GM12878 (cell line): ENCODE results near the gene CSAD. TPM values are rescaled to one million over a fixed set of nuclear protein-coding genes. Genes with fewer than 3 reads are reported as not detected.

Experiments used
- ATAC-seq: fragments of 200-7000 bp; cut with Tn5 transposase; 3 replicates; pipeline ENCODE4 v1.9.1; 2020; ENCODE audit warnings: mild to moderate bottlenecking, moderate library complexity
- BruUV-seq: library from RNA; stranded (reverse); fragments of 400-500 nt; replicated peaks from 2 replicates; lab custom pipeline; 2021; lab: Mats Ljungman, UMichigan
- CTCF ChIA-PET: fragments of 300-600 bp; sonication (Branson Sonifier 250); formaldehyde crosslinking; extraction: SDS; loops from one replicate; lab custom pipeline; 2021; ENCODE audit warnings: inconsistent platforms; lab: Yijun Ruan, JAX
- POLR2A ChIA-PET: fragments of 350-600 bp; formaldehyde crosslinking; extraction: SDS; loops from one replicate; lab custom pipeline; 2021; ENCODE audit warnings: inconsistent platforms; lab: Charles Lee
- RAD21 ChIA-PET: fragments of 300-600 bp; sonication (Branson Sonifier 250); formaldehyde crosslinking; loops from one replicate; lab custom pipeline; 2023; ENCODE audit warnings: antibody characterized with exemption; ENCODE audit not compliant: unreplicated experiment; lab: Charles Lee
- SMC1A ChIA-PET: fragments of 300-600 bp; sonication (Branson Sonifier 250); formaldehyde crosslinking; loops from one replicate; lab custom pipeline; 2023; ENCODE audit not compliant: unreplicated experiment, uncharacterized antibody; lab: Charles Lee
- DNase-seq: peaks from one replicate; pipeline ENCODE4 v3.0.0-alpha.2; 2011; ENCODE audit warnings: low read depth, low spot score
- FAIRE-seq: peaks from 3 replicates; lab custom pipeline; 2011; peaks lifted over from hg19 to GRCh38; lab: Jason Lieb, UNC
- H2AFZ ChIP-seq: 2 replicates; pipeline ENCODE4 v1.6.0; 2011; ENCODE audit warnings: low read depth, low read length, control low read depth; ENCODE audit not compliant: control insufficient read depth
- H3K27ac ChIP-seq: 2 replicates; pipeline ENCODE4 v1.5.1; 2011; ENCODE audit warnings: control low read depth; ENCODE audit not compliant: control insufficient read depth, insufficient read depth
- H3K27me3 ChIP-seq, 2 experiments: replicated peaks in 1 of 2; 2 replicates each; pipeline versions ENCODE4 v1.6.0 to v1.6.1; 2011; ENCODE audit warnings: low read length in 1 of 2; ENCODE audit not compliant: control insufficient read depth in 2 of 2, insufficient read depth in 2 of 2
- H3K36me3 ChIP-seq, 2 experiments: 2 replicates each; pipeline ENCODE4 v1.5.1; 2011; ENCODE audit warnings: low read length in 1 of 2; ENCODE audit not compliant: control insufficient read depth in 2 of 2, insufficient read depth in 2 of 2
- H3K4me1 ChIP-seq: 2 replicates; pipeline ENCODE4 v1.6.1; 2011; ENCODE audit warnings: mild to moderate bottlenecking, low read length, moderate library complexity, mixed read lengths; ENCODE audit not compliant: control insufficient read depth, insufficient read depth
- H3K4me2 ChIP-seq: 2 replicates; pipeline ENCODE4 v1.6.0; 2011; ENCODE audit warnings: control low read depth; ENCODE audit not compliant: control insufficient read depth, insufficient read depth
- H3K4me3 ChIP-seq: fragments of 200-600 bp; sonication (generic); 2 replicates; pipeline ENCODE4 v1.5.1; 2016
- H3K79me2 ChIP-seq: 2 replicates; pipeline ENCODE4 v1.6.0; 2011; ENCODE audit warnings: low read length; ENCODE audit not compliant: control insufficient read depth, insufficient read depth
- H3K9ac ChIP-seq: 2 replicates; pipeline ENCODE4 v1.8.0; 2011; ENCODE audit warnings: low read length, control low read depth, mixed read lengths; ENCODE audit not compliant: control insufficient read depth, insufficient read depth
- H3K9me3 ChIP-seq: replicated peaks from 3 replicates; pipeline ENCODE4 v1.5.1; 2011; ENCODE audit warnings: mild to moderate bottlenecking, low read length; ENCODE audit not compliant: control insufficient read depth, insufficient read depth
- H4K20me1 ChIP-seq: 2 replicates; pipeline ENCODE4 v1.6.0; 2011; ENCODE audit not compliant: control insufficient read depth, insufficient read depth
- BCL11A ChIP-seq: IDR thresholded peaks from 2 replicates; pipeline ENCODE4 v1.6.1; 2011; ENCODE audit warnings: low read depth, low read length
- CBX3 ChIP-seq: fragments of 200-600 bp; sonication (generic); IDR thresholded peaks from 2 replicates; pipeline ENCODE4 v1.6.1; 2016; ENCODE audit warnings: low read depth, borderline replicate concordance
- E2F4 ChIP-seq: IDR thresholded peaks from 2 replicates; pipeline ENCODE4 v1.6.1; 2012; ENCODE audit warnings: low read depth, low read length, improper control_type of control experiment
- E4F1 ChIP-seq: fragments of 450-650 bp; IDR thresholded peaks from 2 replicates; pipeline ENCODE4 v1.6.1; 2018; ENCODE audit warnings: borderline replicate concordance, mild to moderate bottlenecking; ENCODE audit not compliant: partially characterized antibody
- POLR2A ChIP-seq: IDR thresholded peaks from 2 replicates; pipeline ENCODE4 v1.6.1; 2011; ENCODE audit warnings: low read depth, mild to moderate bottlenecking, low read length
- POU2F2 ChIP-seq: IDR thresholded peaks from 3 replicates; pipeline ENCODE4 v1.6.1; 2011; ENCODE audit warnings: low read depth, mild to moderate bottlenecking, low read length, borderline replicate concordance
- RELA ChIP-seq: fragments of 450-650 bp; IDR thresholded peaks from 2 replicates; pipeline ENCODE4 v1.8.0; 2014; ENCODE audit warnings: borderline replicate concordance; ENCODE audit not compliant: partially characterized antibody
- SMARCA5 ChIP-seq: fragments of 450-650 bp; IDR thresholded peaks from 2 replicates; pipeline ENCODE4 v1.6.1; 2017; ENCODE audit warnings: mild to moderate bottlenecking
- WGBS: methylation state at CpG from one replicate; pipeline ENCODE4 v1.1.6; 2016; ENCODE audit warnings: low lambda C conversion rate; ENCODE audit not compliant: insufficient replicate concordance, insufficient coverage; ENCODE audit errors: missing lambda C conversion rate; 5-methylcytosine and 5-hydroxymethylcytosine counted together
- in situ Hi-C: fragments of 300-500 bp; cut with MboI; formaldehyde crosslinking; loops from 9 replicates; pipeline ENCODE4 v1.14.3; 2018; ENCODE audit warnings: mixed read lengths
- intact Hi-C: fragments of 100-400 bp; cut with micrococcal nuclease; formaldehyde crosslinking; loops from one replicate; pipeline ENCODE4 v1.14.2; 2022; ENCODE audit not compliant: unreplicated experiment
- polyA plus RNA-seq, 11 experiments: library from polyadenylated mRNA; depleted of rRNA in 4 of 11; unstranded in 6 of 11; stranded (reverse) in 5 of 11; fragments of >200 nt; fragmentation: Nextera tagmentation in 4 of 11; fragmentation: Illumina TruSeq in 1 of 11; extraction: Ambion mirVana in 4 of 11; extraction: Trizol in 1 of 11; gene quantifications; 1 replicate in 1 of 11; 2 replicates in 10 of 11; pipeline versions ENCODE4 v1.2.1 to v1.2.3, GENCODE V29; 2011 to 2016; ENCODE audit warnings: inconsistent platforms in 2 of 11, missing spikeins in 2 of 11, low read depth in 1 of 11
- total RNA-seq, 4 experiments: library from RNA; depleted of rRNA in 3 of 4; stranded (reverse); fragments of >200 nt in 3 of 4; fragmentation: Illumina TruSeq in 1 of 4; extraction: Trizol in 1 of 4; gene quantifications; 2 replicates each; pipeline versions ENCODE4 v1.2.1 to v1.2.3, GENCODE V29; 2013 to 2021

The CSAD gene
- total and polyA plus RNA-seq, 10 of the 15 experiments (the other 5 are each of a cell fraction or from before 2014, with no cell fraction given), result 1.1 to 20.4 (median 6.2) TPM

- H4K20me1 ChIP-seq, result no peaks in the 10 kb centered on the region
Measured at GRCh38 chr12:53193040-53193439, 12.3 kb upstream of the CSAD start.

GRCh38 chr12:53192531-53193021 is 11.9 kb upstream of the CSAD start:
- intact Hi-C loops, result no loop called here
- Histone ChIP-seq H3K9me3 (no peaks in the 10 kb centered on the region), H3K79me2 (no peaks in the 10 kb centered on the region), H3K4me1 (no peaks in the 10 kb centered on the region)
- ChIA-PET POLR2A (interaction anchor here (0.8 to 1.1 kb wide), 2 partner anchors 33 to 80 kb away, joined by 3 to 4 read pairs; no protein-coding TSS in a partner anchor), RAD21 (no interaction called here), SMC1A (interaction anchor here (1.4 kb wide), 1 partner anchor 10 kb away, joined by 4 read pairs; no protein-coding TSS in a partner anchor)
- WGBS, result 96% methylated on average over 14 of the region's 14 CpGs
- no peak for DNase-seq
- TF ChIP-seq RELA (no peak), POU2F2 (no peak), POLR2A (peak; percentile 72), BCL11A (no peak), CBX3 (no peak), SMARCA5 (no peak), E4F1 (no peak)
- TF ChIP-seq, all 136 proteins: peak for 1
- CTCF ChIA-PET, result interaction anchor here (1.0 to 1.7 kb wide), 2 partner anchors 9 to 32 kb away, joined by 4 to 8 read pairs; no protein-coding TSS in a partner anchor
- H3K4me3 ChIP-seq, result no peak overlapping the region
- ATAC-seq, result no peak
- FAIRE-seq, result no peak
- H2AFZ ChIP-seq, result no peak overlapping the region
- in situ Hi-C loops, result no loop called here
- BruUV-seq, result no TSS peak
- no peak overlapping the region for H3K4me2 ChIP-seq
- no peak overlapping the region for H3K27ac ChIP-seq
- H4K20me1 ChIP-seq, result no peaks in the 10 kb centered on the region
- peaks cover 47 to 65% of the 10 kb centered on the region in 2 experiments for H3K36me3 ChIP-seq
- H3K27me3 ChIP-seq, result no peaks in the 10 kb centered on the region
- H3K9ac ChIP-seq, result no peak overlapping the region

More at GRCh38 chr12:53193040-53193439, 12.3 kb upstream of the CSAD start:
- Histone ChIP-seq H3K4me1 (peaks cover 3% of the 10 kb centered on the region; the same call in 1 of the 2 replicates), H3K36me3 (peaks cover 47 to 70% of the 10 kb centered on the region in 2 experiments), H3K4me3 (no peak overlapping the region), H3K9me3 (no peaks in the 10 kb centered on the region), H3K79me2 (no peaks in the 10 kb centered on the region), H3K9ac (no peak overlapping the region), H3K4me2 (no peak overlapping the region), H2AFZ (no peak overlapping the region), H3K27ac (no peak overlapping the region), H3K27me3 (no peaks in the 10 kb centered on the region)
- no peak for FAIRE-seq
- intact Hi-C loops (no loop called here), in situ Hi-C loops (no loop called here)
- ChIA-PET RAD21 (no interaction called here), SMC1A (interaction anchor here (1.4 kb wide), 1 partner anchor 10 kb away, joined by 4 read pairs; no protein-coding TSS in a partner anchor), CTCF (interaction anchor here (1.0 to 1.7 kb wide), 2 partner anchors 10 to 33 kb away, joined by 4 to 8 read pairs; no protein-coding TSS in a partner anchor), POLR2A (interaction anchor here (0.8 to 1.1 kb wide), 2 partner anchors 33 to 81 kb away, joined by 3 to 4 read pairs; no protein-coding TSS in a partner anchor)
- no peak for DNase-seq
- 0 out of 2 replicates have a peak, but pooled peaks have one; percentile 13 for TF ChIP-seq POLR2A
- TF ChIP-seq E2F4, result no peak
- no TSS peak for BruUV-seq
- WGBS, result 99% methylated on average over 9 of the region's 9 CpGs
- no peak for ATAC-seq
